HEK293 (cell line): Measurements from ENCODE around the gene ITGB1.
A peak's percentile ranks its signal among the peaks of the same experiment; 100 is the strongest.

ENCODE experiments used
- CTCF ChIA-PET: fragments of 350-600 bp; formaldehyde crosslinking; extraction: SDS; loops from one replicate; lab custom pipeline; 2021; ENCODE audit warnings: antibody characterized with exemption; lab: Yijun Ruan, JAX
- POLR2A ChIA-PET: fragments of 300-600 bp; formaldehyde crosslinking; extraction: SDS; loops from one replicate; lab custom pipeline; 2020; ENCODE audit warnings: antibody characterized with exemption, inconsistent platforms; lab: Yijun Ruan, JAX
- H3K27ac ChIP-seq: fragments of 200-500 bp; sonication (Bioruptor generic); 2 replicates; pipeline ENCODE4 v1.5.1; 2014; ENCODE audit warnings: low read depth, low read length, control low read depth, inconsistent platforms; ENCODE audit errors: extremely low read depth
- H3K36me3 ChIP-seq, 2 experiments: fragments of 200-500 bp in 1 of 2; sonication (Bioruptor generic) in 1 of 2; 1 replicate in 1 of 2; 2 replicates in 1 of 2; pipeline ENCODE4 v1.5.1; 2014 to 2017; ENCODE audit warnings: inconsistent platforms in 2 of 2, low read length in 2 of 2; ENCODE audit not compliant: control insufficient read depth in 2 of 2, insufficient read depth in 1 of 2
- H3K4me1 ChIP-seq: fragments of 200-500 bp; sonication (Bioruptor generic); 2 replicates; pipeline ENCODE4 v1.5.1; 2014; ENCODE audit warnings: mild to moderate bottlenecking, low read length, inconsistent platforms; ENCODE audit not compliant: control insufficient read depth, insufficient read depth
- H3K4me3 ChIP-seq: 2 replicates; pipeline ENCODE4 v1.5.1; 2011; ENCODE audit warnings: low read depth, mild to moderate bottlenecking, control low read depth, low read length, moderate library complexity
- H3K9me3 ChIP-seq: fragments of 200-500 bp; sonication (Bioruptor generic); 2 replicates; pipeline ENCODE4 v1.5.1; 2014; ENCODE audit warnings: low read depth, low read length, inconsistent platforms; ENCODE audit not compliant: control insufficient read depth, insufficient read depth
- KLF10 ChIP-seq: fragments of 450-650 bp; IDR thresholded peaks from 2 replicates; pipeline ENCODE4 v1.5.1; 2018; ENCODE audit warnings: missing biosample characterization, mild to moderate bottlenecking, missing genetic modification characterization
- SCRT2 ChIP-seq: fragments of 450-650 bp; formaldehyde crosslinking; IDR thresholded peaks from 2 replicates; pipeline ENCODE4 v1.5.1; 2016; ENCODE audit warnings: missing biosample characterization, missing genetic modification characterization
- YY1 ChIP-seq: fragments of 450-650 bp; formaldehyde crosslinking; IDR thresholded peaks from 2 replicates; pipeline ENCODE4 v1.5.1; 2018; ENCODE audit warnings: missing biosample characterization, missing genetic modification characterization
- YY2 ChIP-seq: fragments of 450-650 bp; formaldehyde crosslinking; IDR thresholded peaks from 2 replicates; pipeline ENCODE4 v1.5.1; 2016; ENCODE audit warnings: missing biosample characterization, missing genetic modification characterization
- ZBTB1 ChIP-seq: fragments of 450-650 bp; formaldehyde crosslinking; IDR thresholded peaks from 2 replicates; pipeline ENCODE4 v1.5.1; 2016; ENCODE audit warnings: missing biosample characterization, missing genetic modification characterization
- ZIC2 ChIP-seq: fragments of 450-650 bp; formaldehyde crosslinking; IDR thresholded peaks from 2 replicates; pipeline ENCODE4 v1.5.1; 2016; ENCODE audit warnings: missing biosample characterization, missing genetic modification characterization
- ZNF112 ChIP-seq: fragments of 450-650 bp; formaldehyde crosslinking; IDR thresholded peaks from 2 replicates; pipeline ENCODE4 v1.5.0; 2017; ENCODE audit warnings: missing biosample characterization, missing genetic modification characterization
- ZNF133 ChIP-seq: fragments of 450-650 bp; formaldehyde crosslinking; IDR thresholded peaks from 2 replicates; pipeline ENCODE4 v1.5.1; 2016; ENCODE audit warnings: missing biosample characterization, missing genetic modification characterization
- ZNF24 ChIP-seq: fragments of 450-650 bp; formaldehyde crosslinking; IDR thresholded peaks from 2 replicates; pipeline ENCODE4 v1.5.1; 2016; ENCODE audit warnings: missing biosample characterization, missing genetic modification characterization
- ZNF266 ChIP-seq: fragments of 450-650 bp; formaldehyde crosslinking; IDR thresholded peaks from 2 replicates; pipeline ENCODE4 v1.5.1; 2016; ENCODE audit warnings: missing biosample characterization, missing genetic modification characterization, low read depth
- ZNF311 ChIP-seq: fragments of 450-650 bp; formaldehyde crosslinking; IDR thresholded peaks from 2 replicates; pipeline ENCODE4 v1.5.1; 2017; ENCODE audit warnings: missing biosample characterization, missing genetic modification characterization, borderline replicate concordance
- ZNF354C ChIP-seq: fragments of 450-650 bp; formaldehyde crosslinking; IDR thresholded peaks from 2 replicates; pipeline ENCODE4 v1.5.1; 2016; ENCODE audit warnings: missing biosample characterization, missing genetic modification characterization, low read depth, borderline replicate concordance
- ZNF423 ChIP-seq: fragments of 450-650 bp; formaldehyde crosslinking; IDR thresholded peaks from 2 replicates; pipeline ENCODE4 v1.5.1; 2016; ENCODE audit warnings: missing biosample characterization, missing genetic modification characterization
- ZNF629 ChIP-seq: fragments of 450-650 bp; formaldehyde crosslinking; IDR thresholded peaks from 2 replicates; pipeline ENCODE4 v1.5.1; 2017; ENCODE audit warnings: missing biosample characterization, missing genetic modification characterization
- ZNF654 ChIP-seq: fragments of 450-650 bp; formaldehyde crosslinking; IDR thresholded peaks from 2 replicates; pipeline ENCODE4 v1.5.1; 2016; ENCODE audit warnings: low read depth, missing biosample characterization, missing genetic modification characterization
- ZNF791 ChIP-seq: fragments of 450-650 bp; formaldehyde crosslinking; IDR thresholded peaks from 2 replicates; pipeline ENCODE4 v1.5.1; 2016; ENCODE audit warnings: missing biosample characterization, missing genetic modification characterization
- TF ChIP-seq, protein P1 (sequence below): fragments of 450-650 bp; IDR thresholded peaks from 2 replicates; pipeline ENCODE4 v1.5.1; 2018; ENCODE audit warnings: missing biosample characterization, mild to moderate bottlenecking, missing genetic modification characterization
- TF ChIP-seq, protein P2 (sequence below): fragments of 450-650 bp; formaldehyde crosslinking; IDR thresholded peaks from 2 replicates; pipeline ENCODE4 v1.5.1; 2016; ENCODE audit warnings: missing biosample characterization, missing genetic modification characterization
- TF ChIP-seq, protein P3 (sequence below): fragments of 450-650 bp; formaldehyde crosslinking; IDR thresholded peaks from 2 replicates; pipeline ENCODE4 v1.5.1; 2017; ENCODE audit warnings: missing biosample characterization, missing genetic modification characterization
- TF ChIP-seq, protein P4 (sequence below): fragments of 450-650 bp; formaldehyde crosslinking; conservative IDR thresholded peaks from 2 replicates; pipeline ENCODE4 v1.5.1; 2016; ENCODE audit warnings: low read depth, missing biosample characterization, missing genetic modification characterization
- TF ChIP-seq, protein P5 (sequence below): fragments of 450-650 bp; formaldehyde crosslinking; IDR thresholded peaks from 2 replicates; pipeline ENCODE4 v1.5.1; 2016; ENCODE audit warnings: missing biosample characterization, missing genetic modification characterization

ITGB1 gene

DNA sequence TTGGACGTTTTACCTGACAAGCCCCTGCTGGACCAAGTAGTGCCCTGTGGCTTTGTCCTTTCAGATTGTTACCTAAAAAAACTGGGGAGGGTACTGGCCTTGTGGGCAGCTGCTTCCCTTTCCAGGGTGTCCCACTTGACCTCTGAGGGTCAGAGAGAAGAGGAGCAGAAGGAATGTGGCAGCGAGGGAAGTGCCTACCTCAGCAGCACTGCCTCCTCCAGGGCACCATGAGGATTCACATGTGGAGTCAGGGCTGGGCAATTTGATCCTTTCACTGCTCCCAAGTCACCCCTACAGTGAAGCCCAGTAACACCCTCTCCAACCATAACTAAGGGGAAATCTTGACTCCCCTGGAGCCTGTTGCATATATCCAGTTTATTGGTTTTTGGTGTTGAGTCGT lies 64.6 kb downstream of the ITGB1 start (continued):
- no peak for TF ChIP-seq ZIC2 (tag by site-specific recombination)
- TF ChIP-seq KLF10 (tag by site-specific recombination) = no peak

DNA sequence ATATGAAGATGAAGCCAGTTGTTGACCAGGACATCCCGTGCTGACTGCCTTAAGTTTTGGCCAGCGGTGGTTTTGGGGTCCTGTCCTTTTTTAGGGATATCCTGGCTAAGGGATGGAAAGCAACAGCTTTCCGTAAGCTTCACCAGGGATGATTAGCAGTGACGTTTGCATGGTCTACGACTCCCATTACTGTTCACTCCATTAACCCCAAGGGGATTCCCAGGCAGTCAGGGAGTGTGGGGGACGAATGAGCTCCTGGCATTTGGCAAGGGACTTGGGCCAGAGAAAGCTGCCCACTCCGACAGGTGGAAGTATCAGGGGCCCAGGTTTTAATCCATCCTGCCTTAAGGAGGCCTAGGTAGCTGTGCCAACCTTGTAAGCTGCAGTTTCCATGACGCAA lies 66.8 kb downstream of the ITGB1 start:
- TF ChIP-seq, protein P1, sequence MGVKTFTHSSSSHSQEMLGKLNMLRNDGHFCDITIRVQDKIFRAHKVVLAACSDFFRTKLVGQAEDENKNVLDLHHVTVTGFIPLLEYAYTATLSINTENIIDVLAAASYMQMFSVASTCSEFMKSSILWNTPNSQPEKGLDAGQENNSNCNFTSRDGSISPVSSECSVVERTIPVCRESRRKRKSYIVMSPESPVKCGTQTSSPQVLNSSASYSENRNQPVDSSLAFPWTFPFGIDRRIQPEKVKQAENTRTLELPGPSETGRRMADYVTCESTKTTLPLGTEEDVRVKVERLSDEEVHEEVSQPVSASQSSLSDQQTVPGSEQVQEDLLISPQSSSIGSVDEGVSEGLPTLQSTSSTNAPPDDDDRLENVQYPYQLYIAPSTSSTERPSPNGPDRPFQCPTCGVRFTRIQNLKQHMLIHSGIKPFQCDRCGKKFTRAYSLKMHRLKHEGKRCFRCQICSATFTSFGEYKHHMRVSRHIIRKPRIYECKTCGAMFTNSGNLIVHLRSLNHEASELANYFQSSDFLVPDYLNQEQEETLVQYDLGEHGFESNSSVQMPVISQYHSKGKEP (tag by site-specific recombination) = no peak
- TF ChIP-seq ZNF629 (tag by site-specific recombination) (no peak), SCRT2 (0 out of 2 replicates have a peak, but pooled peaks have one; percentile 21), YY2 (tag by site-specific recombination) (no peak), ZNF311 (no peak)
- ChIA-PET POLR2A (no interaction called here), CTCF (interaction anchor here (1.2 kb wide), 1 partner anchor 96 kb away, joined by 3 read pairs; no protein-coding TSS in a partner anchor)
- Histone ChIP-seq H3K4me3 (no peak overlapping the region), H3K36me3 (peaks cover 0 to 9% of the 10 kb centered on the region in 2 experiments; a peak in 2 of 3 replicates), H3K27ac (no peak overlapping the region), H3K9me3 (no peaks in the 10 kb centered on the region), H3K4me1 (no peaks in the 10 kb centered on the region)

DNA sequence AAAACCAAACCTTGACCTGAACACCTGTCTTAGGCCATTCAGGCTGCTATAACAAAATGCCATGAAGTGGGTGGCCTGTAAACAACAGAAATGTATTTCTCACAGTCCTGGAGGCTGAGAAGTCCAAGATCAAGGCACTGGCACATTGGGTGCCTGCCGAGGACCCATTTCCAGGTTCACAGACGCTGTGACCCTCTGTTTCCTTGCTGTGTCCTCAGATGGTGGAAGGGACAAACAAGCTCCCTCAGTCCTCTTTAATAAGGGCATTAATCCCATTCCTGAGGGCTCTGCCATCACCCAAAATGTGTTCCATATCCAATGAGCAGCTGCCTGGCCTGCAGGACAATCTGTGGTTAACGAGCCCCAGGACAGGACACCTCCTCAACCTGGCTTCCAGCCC lies 67.6 kb downstream of the ITGB1 start:
- no peak overlapping the region for H3K27ac ChIP-seq
- no peak overlapping the region for H3K4me3 ChIP-seq
- TF ChIP-seq, protein P2, sequence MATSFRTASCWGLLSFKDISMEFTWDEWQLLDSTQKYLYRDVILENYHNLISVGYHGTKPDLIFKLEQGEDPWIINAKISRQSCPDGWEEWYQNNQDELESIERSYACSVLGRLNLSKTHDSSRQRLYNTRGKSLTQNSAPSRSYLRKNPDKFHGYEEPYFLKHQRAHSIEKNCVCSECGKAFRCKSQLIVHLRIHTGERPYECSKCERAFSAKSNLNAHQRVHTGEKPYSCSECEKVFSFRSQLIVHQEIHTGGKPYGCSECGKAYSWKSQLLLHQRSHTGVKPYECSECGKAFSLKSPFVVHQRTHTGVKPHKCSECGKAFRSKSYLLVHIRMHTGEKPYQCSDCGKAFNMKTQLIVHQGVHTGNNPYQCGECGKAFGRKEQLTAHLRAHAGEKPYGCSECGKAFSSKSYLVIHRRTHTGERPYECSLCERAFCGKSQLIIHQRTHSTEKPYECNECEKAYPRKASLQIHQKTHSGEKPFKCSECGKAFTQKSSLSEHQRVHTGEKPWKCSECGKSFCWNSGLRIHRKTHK (tag by site-specific recombination) = no peak
- TF ChIP-seq ZNF354C (tag by site-specific recombination) (no peak), ZNF24 (tag by site-specific recombination) (no peak)
- ChIA-PET POLR2A (no interaction called here), CTCF (interaction anchor here (0.5 kb wide), 1 partner anchor 11 kb away, joined by 3 read pairs; no protein-coding TSS in a partner anchor)
- no peaks in the 10 kb centered on the region for H3K4me1 ChIP-seq
- no peaks in the 10 kb centered on the region for H3K9me3 ChIP-seq
- peaks cover 0 to 2% of the 10 kb centered on the region in 2 experiments; a peak in 1 of 3 replicates for H3K36me3 ChIP-seq

DNA sequence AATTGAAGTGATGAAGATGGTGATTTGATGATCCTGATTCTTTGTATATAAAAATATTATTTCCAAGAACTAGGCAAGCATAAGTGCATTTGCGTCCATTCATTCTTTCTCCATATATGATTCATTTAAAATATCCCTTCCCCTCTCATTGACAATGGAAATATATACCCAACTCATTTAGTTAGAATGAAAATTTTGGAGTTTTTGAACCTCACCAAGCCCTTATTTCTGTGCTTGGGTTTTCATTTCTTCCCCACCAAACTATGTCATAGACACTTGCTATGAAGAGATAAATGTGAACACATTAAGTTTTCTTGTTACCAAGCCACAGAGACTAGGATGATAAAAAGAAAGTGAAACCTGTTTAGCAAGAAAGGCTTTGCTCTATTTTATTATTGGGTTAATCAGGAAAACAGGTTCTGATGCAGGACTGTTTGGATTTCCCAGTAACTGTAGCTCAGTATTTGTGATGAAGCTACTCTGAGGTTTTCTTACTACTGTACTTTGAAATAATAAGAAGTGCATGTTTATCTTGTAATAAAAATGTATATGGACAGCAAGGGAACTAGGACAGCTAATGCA lies 68.3 kb downstream of the ITGB1 start:
- ChIA-PET CTCF (interaction anchor here (0.5 kb wide), 1 partner anchor 12 kb away, joined by 3 read pairs; no protein-coding TSS in a partner anchor), POLR2A (no interaction called here)
- Histone ChIP-seq H3K27ac (no peak overlapping the region), H3K36me3 (no peaks in the 10 kb centered on the region), H3K4me3 (no peak overlapping the region), H3K9me3 (no peaks in the 10 kb centered on the region), H3K4me1 (no peaks in the 10 kb centered on the region)
- no peak for TF ChIP-seq YY1 (tag by site-specific recombination)
- no peak for TF ChIP-seq ZBTB1
- TF ChIP-seq ZNF791 = no peak
- no peak for TF ChIP-seq ZNF654 (tag by site-specific recombination)
- TF ChIP-seq, protein P3, sequence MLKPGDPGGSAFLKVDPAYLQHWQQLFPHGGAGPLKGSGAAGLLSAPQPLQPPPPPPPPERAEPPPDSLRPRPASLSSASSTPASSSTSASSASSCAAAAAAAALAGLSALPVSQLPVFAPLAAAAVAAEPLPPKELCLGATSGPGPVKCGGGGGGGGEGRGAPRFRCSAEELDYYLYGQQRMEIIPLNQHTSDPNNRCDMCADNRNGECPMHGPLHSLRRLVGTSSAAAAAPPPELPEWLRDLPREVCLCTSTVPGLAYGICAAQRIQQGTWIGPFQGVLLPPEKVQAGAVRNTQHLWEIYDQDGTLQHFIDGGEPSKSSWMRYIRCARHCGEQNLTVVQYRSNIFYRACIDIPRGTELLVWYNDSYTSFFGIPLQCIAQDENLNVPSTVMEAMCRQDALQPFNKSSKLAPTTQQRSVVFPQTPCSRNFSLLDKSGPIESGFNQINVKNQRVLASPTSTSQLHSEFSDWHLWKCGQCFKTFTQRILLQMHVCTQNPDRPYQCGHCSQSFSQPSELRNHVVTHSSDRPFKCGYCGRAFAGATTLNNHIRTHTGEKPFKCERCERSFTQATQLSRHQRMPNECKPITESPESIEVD (tag by site-specific recombination) = no peak
- TF ChIP-seq, protein P4, sequence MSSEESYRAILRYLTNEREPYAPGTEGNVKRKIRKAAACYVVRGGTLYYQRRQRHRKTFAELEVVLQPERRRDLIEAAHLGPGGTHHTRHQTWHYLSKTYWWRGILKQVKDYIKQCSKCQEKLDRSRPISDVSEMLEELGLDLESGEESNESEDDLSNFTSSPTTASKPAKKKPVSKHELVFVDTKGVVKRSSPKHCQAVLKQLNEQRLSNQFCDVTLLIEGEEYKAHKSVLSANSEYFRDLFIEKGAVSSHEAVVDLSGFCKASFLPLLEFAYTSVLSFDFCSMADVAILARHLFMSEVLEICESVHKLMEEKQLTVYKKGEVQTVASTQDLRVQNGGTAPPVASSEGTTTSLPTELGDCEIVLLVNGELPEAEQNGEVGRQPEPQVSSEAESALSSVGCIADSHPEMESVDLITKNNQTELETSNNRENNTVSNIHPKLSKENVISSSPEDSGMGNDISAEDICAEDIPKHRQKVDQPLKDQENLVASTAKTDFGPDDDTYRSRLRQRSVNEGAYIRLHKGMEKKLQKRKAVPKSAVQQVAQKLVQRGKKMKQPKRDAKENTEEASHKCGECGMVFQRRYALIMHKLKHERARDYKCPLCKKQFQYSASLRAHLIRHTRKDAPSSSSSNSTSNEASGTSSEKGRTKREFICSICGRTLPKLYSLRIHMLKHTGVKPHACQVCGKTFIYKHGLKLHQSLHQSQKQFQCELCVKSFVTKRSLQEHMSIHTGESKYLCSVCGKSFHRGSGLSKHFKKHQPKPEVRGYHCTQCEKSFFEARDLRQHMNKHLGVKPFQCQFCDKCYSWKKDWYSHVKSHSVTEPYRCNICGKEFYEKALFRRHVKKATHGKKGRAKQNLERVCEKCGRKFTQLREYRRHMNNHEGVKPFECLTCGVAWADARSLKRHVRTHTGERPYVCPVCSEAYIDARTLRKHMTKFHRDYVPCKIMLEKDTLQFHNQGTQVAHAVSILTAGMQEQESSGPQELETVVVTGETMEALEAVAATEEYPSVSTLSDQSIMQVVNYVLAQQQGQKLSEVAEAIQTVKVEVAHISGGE = no peak
- no peak for TF ChIP-seq ZNF133
- no peak for TF ChIP-seq ZNF112 (tag by site-specific recombination)
- TF ChIP-seq, protein P5, sequence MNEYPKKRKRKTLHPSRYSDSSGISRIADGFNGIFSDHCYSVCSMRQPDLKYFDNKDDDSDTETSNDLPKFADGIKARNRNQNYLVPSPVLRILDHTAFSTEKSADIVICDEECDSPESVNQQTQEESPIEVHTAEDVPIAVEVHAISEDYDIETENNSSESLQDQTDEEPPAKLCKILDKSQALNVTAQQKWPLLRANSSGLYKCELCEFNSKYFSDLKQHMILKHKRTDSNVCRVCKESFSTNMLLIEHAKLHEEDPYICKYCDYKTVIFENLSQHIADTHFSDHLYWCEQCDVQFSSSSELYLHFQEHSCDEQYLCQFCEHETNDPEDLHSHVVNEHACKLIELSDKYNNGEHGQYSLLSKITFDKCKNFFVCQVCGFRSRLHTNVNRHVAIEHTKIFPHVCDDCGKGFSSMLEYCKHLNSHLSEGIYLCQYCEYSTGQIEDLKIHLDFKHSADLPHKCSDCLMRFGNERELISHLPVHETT = no peak
- TF ChIP-seq ZNF266 (tag by site-specific recombination) = no peak
- no peak for TF ChIP-seq ZNF423 (tag by site-specific recombination)
